ENCODE measurements around the gene NAGS. TPM values are rescaled to one million over a fixed set of nuclear protein-coding genes. Genes with fewer than 3 reads are reported as not detected.
A peak's percentile ranks its signal among the peaks of the same experiment; 100 is the strongest.
"Not testable (repeated sequence)": the region's sequence is repeated elsewhere in the genome, so short reads cannot be mapped to it uniquely, and the experiment has no call there.

NAGS gene
- total RNA-seq, 1 donor from 2014 or later: 0.49 TPM

- TF ChIP-seq CTCF (IDR thresholded peaks at IDR 0.05; ENCODE audit: partially characterized antibody, unreplicated experiment): no peak
- Mint-ChIP-seq H3K27me3 (ENCODE audit: unreplicated experiment) (peaks cover 3% of the 10 kb centered on the region), H3K36me3 (ENCODE audit: unreplicated experiment) (no peaks in the 10 kb centered on the region), H3K4me1 (ENCODE audit: low read depth, unreplicated experiment) (peaks cover 6% of the 10 kb centered on the region), H3K4me3 (ENCODE audit: unreplicated experiment) (no peak overlapping the region), H3K27ac (ENCODE audit: unreplicated experiment) (no peak overlapping the region), H3K9me3 (ENCODE audit: unreplicated experiment) (peaks cover 3% of the 10 kb centered on the region)
- no peak for DNase-seq
Observed at GRCh38 chr17:43992641-43993040, 11.8 kb upstream of the NAGS start.

- Mint-ChIP-seq H3K27me3 (ENCODE audit: unreplicated experiment) (peaks cover 1% of the 10 kb centered on the region), H3K4me1 (ENCODE audit: low read depth, unreplicated experiment) (peaks cover 2% of the 10 kb centered on the region), H3K4me3 (ENCODE audit: unreplicated experiment) (no peak overlapping the region), H3K9me3 (ENCODE audit: unreplicated experiment) (no peaks in the 10 kb centered on the region), H3K36me3 (ENCODE audit: unreplicated experiment) (no peaks in the 10 kb centered on the region), H3K27ac (ENCODE audit: unreplicated experiment) (no peak overlapping the region)
- DNase-seq: peak; percentile 82
- TF ChIP-seq CTCF (IDR thresholded peaks at IDR 0.05; ENCODE audit: partially characterized antibody, unreplicated experiment): peak; percentile 93
Observed at GRCh38 chr17:43994272-43995149, 9.9 kb upstream of the NAGS start.

- Mint-ChIP-seq H3K9me3 (ENCODE audit: unreplicated experiment) (peaks cover 1% of the 10 kb centered on the region), H3K27me3 (ENCODE audit: unreplicated experiment) (peaks cover 3% of the 10 kb centered on the region), H3K4me1 (ENCODE audit: low read depth, unreplicated experiment) (peaks cover 2% of the 10 kb centered on the region), H3K4me3 (ENCODE audit: unreplicated experiment) (no peak overlapping the region), H3K36me3 (ENCODE audit: unreplicated experiment) (no peaks in the 10 kb centered on the region), H3K27ac (ENCODE audit: unreplicated experiment) (no peak overlapping the region)
- peak; percentile 54 for TF ChIP-seq CTCF (IDR thresholded peaks at IDR 0.05; ENCODE audit: partially characterized antibody, unreplicated experiment)
- no peak for DNase-seq
Observed at GRCh38 chr17:43995150-43995471, 9.3 kb upstream of the NAGS start.

- not testable (repeated sequence) for DNase-seq; H3K4me3 Mint-ChIP-seq (ENCODE audit: unreplicated experiment); H3K27ac Mint-ChIP-seq (ENCODE audit: unreplicated experiment); H3K27me3 Mint-ChIP-seq (ENCODE audit: unreplicated experiment); H3K9me3 Mint-ChIP-seq (ENCODE audit: unreplicated experiment); H3K36me3 Mint-ChIP-seq (ENCODE audit: unreplicated experiment); H3K4me1 Mint-ChIP-seq (ENCODE audit: low read depth, unreplicated experiment)
Observed at GRCh38 chr17:43997180-43997579, 7.2 kb upstream of the NAGS start.

- Mint-ChIP-seq H3K9me3 (ENCODE audit: unreplicated experiment) (peaks cover 1% of the 10 kb centered on the region), H3K4me1 (ENCODE audit: low read depth, unreplicated experiment) (peaks cover 2% of the 10 kb centered on the region), H3K4me3 (ENCODE audit: unreplicated experiment) (no peak overlapping the region), H3K36me3 (ENCODE audit: unreplicated experiment) (no peaks in the 10 kb centered on the region), H3K27ac (ENCODE audit: unreplicated experiment) (no peak overlapping the region), H3K27me3 (ENCODE audit: unreplicated experiment) (peaks cover 7% of the 10 kb centered on the region)
- TF ChIP-seq CTCF (IDR thresholded peaks at IDR 0.05; ENCODE audit: partially characterized antibody, unreplicated experiment): no peak
- DNase-seq: no peak
Observed at GRCh38 chr17:43998552-43998951, 5.9 kb upstream of the NAGS start.

Measured in glutamatergic neuron (in vitro differentiated cells).